Immature natural killer cell (primary cell): ENCODE measurements around the gene CDK5. TPM values are rescaled to one million over a fixed set of nuclear protein-coding genes. Genes with fewer than 3 reads are reported as not detected.
A peak's percentile ranks its signal among the peaks of the same experiment; 100 is the strongest.
"Not testable (repeated sequence)": the region's sequence is repeated elsewhere in the genome, so short reads cannot be mapped to it uniquely, and the experiment has no call there.

Experiments used
- DNase-seq, 3 donors: peaks; one replicate each; pipeline ENCODE4 v3.0.0; 2022; ENCODE audit warnings: mixed read lengths in 1 of 3
- H3K27ac Mint-ChIP-seq, 6 donors: one replicate each; pipeline ENCODE4 v1.8.0; 2020; ENCODE audit warnings: mixed read lengths in 6 of 6, mild to moderate bottlenecking in 5 of 6, inconsistent platforms in 4 of 6, moderate library complexity in 3 of 6
- H3K27me3 Mint-ChIP-seq, 3 donors: one replicate each; pipeline ENCODE4 v1.8.0; 2020 to 2021; ENCODE audit warnings: low read depth in 3 of 3, mild to moderate bottlenecking in 3 of 3, mixed read lengths in 3 of 3, moderate library complexity in 3 of 3, inconsistent platforms in 1 of 3
- H3K36me3 Mint-ChIP-seq, 3 donors: one replicate each; pipeline ENCODE4 v1.8.0; 2020; ENCODE audit warnings: mixed read lengths in 3 of 3, inconsistent platforms in 2 of 3, mild to moderate bottlenecking in 2 of 3
- H3K4me1 Mint-ChIP-seq, 2 donors: one replicate each; pipeline ENCODE4 v1.8.0; 2020; ENCODE audit warnings: inconsistent platforms in 2 of 2, mild to moderate bottlenecking in 2 of 2, mixed read lengths in 2 of 2, moderate library complexity in 1 of 2
- H3K4me3 Mint-ChIP-seq, 5 donors: one replicate each; pipeline ENCODE4 v1.8.0; 2020; ENCODE audit warnings: mild to moderate bottlenecking in 5 of 5, mixed read lengths in 5 of 5, inconsistent platforms in 3 of 5, moderate library complexity in 3 of 5
- H3K9me3 Mint-ChIP-seq, 6 donors: one replicate each; pipeline ENCODE4 v1.8.0; 2020; ENCODE audit warnings: mild to moderate bottlenecking in 6 of 6, mixed read lengths in 6 of 6, inconsistent platforms in 4 of 6, moderate library complexity in 3 of 6
- polyA plus RNA-seq, 3 donors: library from polyadenylated mRNA; unstranded; fragments of 300-500 nt; fragmentation: Illumina TruSeq; gene quantifications; one replicate each; pipeline ENCODE4 v1.2.3, GENCODE V29; 2021

CDK5 gene
- polyA plus RNA-seq, 3 donors from 2014 or later: 15.6 to 18.9 (median 17.9) TPM

DNA sequence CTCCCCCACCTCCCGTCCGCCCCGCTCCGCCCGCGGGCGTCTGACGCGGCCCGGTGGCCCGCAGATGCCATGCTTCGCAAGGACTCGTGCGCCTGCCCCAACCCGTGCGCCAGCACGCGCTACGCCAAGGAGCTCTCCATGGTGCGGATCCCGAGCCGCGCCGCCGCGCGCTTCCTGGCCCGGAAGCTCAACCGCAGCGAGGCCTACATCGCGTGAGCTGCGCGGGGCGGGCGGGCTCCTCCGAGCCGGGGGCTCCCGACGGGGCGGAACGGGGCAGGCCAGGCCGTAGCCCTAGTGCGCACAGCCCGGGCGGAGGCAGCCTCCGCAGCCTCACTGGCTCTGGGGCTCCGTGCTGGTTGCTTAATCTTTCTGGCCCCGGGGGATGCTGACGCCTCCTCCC lies 6.6 kb downstream of the CDK5 start:
- peak; percentile 34 for DNase-seq
- H3K27me3 Mint-ChIP-seq: peaks cover 0 to 1% (median 0%) of the 10 kb centered on the region in 3 donors

DNA sequence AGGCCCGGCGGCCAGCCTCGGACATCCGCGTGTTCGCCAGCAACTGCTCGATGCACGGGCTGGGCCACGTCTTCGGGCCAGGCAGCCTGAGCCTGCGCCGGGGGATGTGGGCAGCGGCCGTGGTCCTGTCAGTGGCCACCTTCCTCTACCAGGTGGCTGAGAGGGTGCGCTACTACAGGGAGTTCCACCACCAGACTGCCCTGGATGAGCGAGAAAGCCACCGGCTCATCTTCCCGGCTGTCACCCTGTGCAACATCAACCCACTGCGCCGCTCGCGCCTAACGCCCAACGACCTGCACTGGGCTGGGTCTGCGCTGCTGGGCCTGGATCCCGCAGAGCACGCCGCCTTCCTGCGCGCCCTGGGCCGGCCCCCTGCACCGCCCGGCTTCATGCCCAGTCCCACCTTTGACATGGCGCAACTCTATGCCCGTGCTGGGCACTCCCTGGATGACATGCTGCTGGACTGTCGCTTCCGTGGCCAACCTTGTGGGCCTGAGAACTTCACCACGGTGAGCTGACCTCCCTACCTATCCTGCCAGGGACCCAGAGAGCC lies 8.7 kb downstream of the CDK5 start:
- Mint-ChIP-seq H3K4me1 (peaks cover 0 to 2% of the 10 kb centered on the region in 2 donors), H3K27ac (no peak overlapping the region)

More for the DNA sequence above, 6.6 kb downstream of the CDK5 start:
- Mint-ChIP-seq H3K4me1 (peaks cover 0 to 2% of the 10 kb centered on the region in 2 donors), H3K9me3 (no peaks in the 10 kb centered on the region), H3K4me3 (no peak overlapping the region), H3K36me3 (peaks cover 4 to 6% (median 5%) of the 10 kb centered on the region in 3 donors), H3K27ac (no peak overlapping the region)

GRCh38 chr7:151047976-151048815 lies 9.5 kb downstream of the CDK5 start, which contains the start of gene ASIC3:
TSS of gene ASIC3 (plus strand) at chr7:151048531. CDS start at chr7:151048886, 355 bp downstream.
- DNase-seq: no peak
- no peak within 1 kb of the TSS for H3K4me3 Mint-ChIP-seq
- peaks cover 0 to 7% (median 6%) of the 10 kb centered on the region in 3 donors for H3K36me3 Mint-ChIP-seq
- H3K9me3 Mint-ChIP-seq: no peaks in the 10 kb centered on the region
- peak within 1 kb of the TSS in 1 of 6 donors; percentile 14 for H3K27ac Mint-ChIP-seq
- H3K27me3 Mint-ChIP-seq: peaks cover 0 to 3% (median 0%) of the 10 kb centered on the region in 3 donors
- H3K4me1 Mint-ChIP-seq: peaks cover 0 to 2% of the 10 kb centered on the region in 2 donors

More for the DNA sequence above, 8.7 kb downstream of the CDK5 start:
- no peak for DNase-seq
- no peaks in the 10 kb centered on the region for H3K9me3 Mint-ChIP-seq
- no peak overlapping the region for H3K4me3 Mint-ChIP-seq
- peaks cover 0 to 3% (median 0%) of the 10 kb centered on the region in 3 donors for H3K27me3 Mint-ChIP-seq
- peaks cover 0 to 7% (median 6%) of the 10 kb centered on the region in 3 donors for H3K36me3 Mint-ChIP-seq

- Mint-ChIP-seq H3K27ac (peak overlapping the region in 2 of 6 donors; percentile 14 to 28), H3K4me1 (no peaks in the 10 kb centered on the region)
These were observed 10.8 kb downstream of the CDK5 start for GRCh38 chr7:151046603-151047573.

DNA sequence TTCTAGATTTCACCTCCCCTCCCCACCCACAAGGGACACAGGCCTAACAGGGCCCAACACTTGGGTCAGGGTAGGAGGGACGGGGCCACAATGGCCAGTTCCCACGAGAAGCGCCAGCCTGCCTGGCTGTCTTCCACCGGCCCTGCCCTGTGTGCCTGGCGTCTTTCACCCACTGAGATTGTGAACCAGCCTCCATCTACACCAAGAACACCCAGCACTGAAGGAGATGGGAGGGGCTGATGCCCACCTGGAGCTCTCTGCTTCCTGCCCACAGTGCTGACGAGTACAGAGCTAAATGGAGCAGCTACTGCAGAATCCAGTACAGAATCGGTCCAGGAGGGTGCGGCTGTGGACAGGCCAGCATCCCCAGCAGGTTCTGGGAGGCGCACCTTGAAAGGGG lies 11.7 kb downstream of the CDK5 start:
- Mint-ChIP-seq H3K4me1 (no peaks in the 10 kb centered on the region), H3K27me3 (peaks cover 0 to 3% (median 2%) of the 10 kb centered on the region in 3 donors), H3K36me3 (peaks cover 0 to 3% (median 0%) of the 10 kb centered on the region in 3 donors), H3K9me3 (no peaks in the 10 kb centered on the region), H3K4me3 (no peak overlapping the region), H3K27ac (no peak overlapping the region)
- no peak for DNase-seq

More at GRCh38 chr7:151046603-151047573, 10.8 kb downstream of the CDK5 start:
- Mint-ChIP-seq H3K4me3 (no peak overlapping the region), H3K27me3 (peaks cover 0 to 3% (median 0%) of the 10 kb centered on the region in 3 donors), H3K9me3 (no peaks in the 10 kb centered on the region), H3K36me3 (peaks cover 0 to 3% (median 0%) of the 10 kb centered on the region in 3 donors)
- no peak for DNase-seq

GRCh38 chr7:151045262-151045661 lies 12.4 kb downstream of the CDK5 start:
- no peaks in the 10 kb centered on the region for H3K9me3 Mint-ChIP-seq

DNA sequence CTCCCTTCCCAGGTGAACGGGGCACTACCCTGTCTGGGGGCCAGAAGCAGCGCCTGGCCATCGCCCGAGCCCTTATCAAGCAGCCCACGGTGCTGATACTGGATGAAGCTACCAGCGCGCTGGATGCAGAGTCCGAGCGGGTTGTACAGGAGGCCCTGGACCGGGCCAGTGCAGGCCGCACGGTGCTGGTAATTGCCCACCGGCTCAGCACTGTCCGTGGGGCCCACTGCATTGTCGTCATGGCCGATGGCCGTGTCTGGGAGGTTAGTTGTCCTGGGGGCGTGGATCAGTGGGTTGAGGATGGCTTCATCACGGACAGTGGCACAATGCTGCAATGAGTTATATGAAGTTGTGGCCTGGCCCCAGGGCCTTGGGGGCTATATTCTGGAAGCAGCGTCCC lies 13.7 kb downstream of the CDK5 start:
- Mint-ChIP-seq H3K9me3 (no peaks in the 10 kb centered on the region), H3K4me1 (peaks cover 0 to 2% of the 10 kb centered on the region in 2 donors), H3K36me3 (peaks cover 0 to 3% (median 0%) of the 10 kb centered on the region in 3 donors), H3K27ac (no peak overlapping the region), H3K27me3 (peaks cover 0 to 3% (median 2%) of the 10 kb centered on the region in 3 donors), H3K4me3 (no peak overlapping the region)
- no peak for DNase-seq

More at GRCh38 chr7:151045262-151045661, 12.4 kb downstream of the CDK5 start:
- Mint-ChIP-seq H3K36me3 (peaks cover 0 to 3% (median 0%) of the 10 kb centered on the region in 3 donors), H3K27ac (no peak overlapping the region), H3K4me3 (no peak overlapping the region), H3K27me3 (peaks cover 0 to 3% (median 2%) of the 10 kb centered on the region in 3 donors), H3K4me1 (no peaks in the 10 kb centered on the region)
- no peak for DNase-seq

DNA sequence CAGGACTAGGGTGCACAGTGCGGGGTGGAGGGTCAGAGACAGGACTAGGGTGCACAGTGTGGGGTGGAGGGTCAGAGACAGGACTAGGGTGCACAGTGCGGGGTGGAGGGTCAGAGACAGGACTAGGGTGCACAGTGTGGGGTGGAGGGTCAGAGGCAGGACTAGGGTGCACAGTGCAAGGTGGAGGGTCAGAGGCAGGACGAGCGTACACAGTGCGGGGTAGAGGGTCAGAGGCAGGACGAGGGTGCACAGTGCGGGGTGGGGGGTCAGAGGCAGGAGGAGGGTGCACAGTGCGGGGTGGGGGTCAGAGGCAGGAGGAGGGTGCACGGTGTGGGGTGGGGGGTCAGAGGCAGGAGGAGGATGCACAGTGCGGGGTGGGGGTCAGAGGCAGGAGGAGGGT lies 14.2 kb downstream of the CDK5 start:
- not testable (repeated sequence) for H3K27me3 Mint-ChIP-seq, H3K36me3 Mint-ChIP-seq, DNase-seq, H3K4me3 Mint-ChIP-seq, H3K27ac Mint-ChIP-seq, H3K9me3 Mint-ChIP-seq, H3K4me1 Mint-ChIP-seq

GRCh38 chr7:151040616-151041375 lies 16.9 kb downstream of the CDK5 start:
- H3K36me3 Mint-ChIP-seq: peaks cover 0 to 3% (median 0%) of the 10 kb centered on the region in 3 donors
- H3K9me3 Mint-ChIP-seq: no peaks in the 10 kb centered on the region
- H3K4me1 Mint-ChIP-seq: peaks cover 0 to 2% of the 10 kb centered on the region in 2 donors
- H3K27ac Mint-ChIP-seq: no peak overlapping the region
- H3K27me3 Mint-ChIP-seq: peaks cover 0 to 2% (median under 1%) of the 10 kb centered on the region in 3 donors
- no peak for DNase-seq
- no peak overlapping the region for H3K4me3 Mint-ChIP-seq

DNA sequence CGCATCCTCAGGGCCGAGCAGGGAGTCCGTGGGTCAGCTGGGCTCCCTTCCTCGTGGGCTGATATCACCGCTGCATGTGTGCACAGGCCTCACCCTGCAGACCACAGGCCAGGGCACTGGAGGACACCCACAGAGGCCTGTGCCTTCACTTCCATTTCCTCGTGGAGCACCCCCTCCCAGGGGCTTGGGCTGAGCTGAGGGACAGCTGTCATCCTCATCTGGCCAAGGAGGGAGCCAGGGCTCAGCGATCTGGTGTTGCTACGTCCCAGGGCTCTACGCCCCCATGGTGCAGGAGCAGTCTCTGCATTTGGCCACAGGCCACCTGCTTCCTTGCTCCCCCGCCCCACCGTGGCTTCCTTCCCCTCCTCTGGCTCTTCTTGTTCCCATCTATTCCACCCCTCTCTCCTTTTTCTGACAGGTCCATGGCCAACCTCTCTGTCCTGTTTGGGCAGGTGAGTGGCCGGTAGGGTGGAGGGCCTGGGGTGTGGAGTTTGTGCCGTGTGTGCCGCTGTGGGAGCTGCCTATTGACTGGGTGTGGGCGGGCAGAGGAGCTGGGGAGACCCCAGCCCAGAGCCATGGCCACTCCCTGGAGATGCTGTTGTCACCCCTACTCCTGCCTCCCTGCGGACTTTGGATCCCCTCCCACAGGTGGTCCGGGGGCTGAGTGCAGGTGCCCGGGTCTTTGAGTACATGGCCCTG lies 17.7 kb downstream of the CDK5 start:
- DNase-seq: no peak
- Mint-ChIP-seq H3K9me3 (no peaks in the 10 kb centered on the region), H3K27me3 (peaks cover 0 to 2% (median 0%) of the 10 kb centered on the region in 3 donors), H3K4me1 (peaks cover 0 to 2% of the 10 kb centered on the region in 2 donors), H3K4me3 (no peak overlapping the region), H3K27ac (peak overlapping the region in 2 of 6 donors; percentile 16 to 17), H3K36me3 (peaks cover 0 to 3% (median 0%) of the 10 kb centered on the region in 3 donors)

DNA sequence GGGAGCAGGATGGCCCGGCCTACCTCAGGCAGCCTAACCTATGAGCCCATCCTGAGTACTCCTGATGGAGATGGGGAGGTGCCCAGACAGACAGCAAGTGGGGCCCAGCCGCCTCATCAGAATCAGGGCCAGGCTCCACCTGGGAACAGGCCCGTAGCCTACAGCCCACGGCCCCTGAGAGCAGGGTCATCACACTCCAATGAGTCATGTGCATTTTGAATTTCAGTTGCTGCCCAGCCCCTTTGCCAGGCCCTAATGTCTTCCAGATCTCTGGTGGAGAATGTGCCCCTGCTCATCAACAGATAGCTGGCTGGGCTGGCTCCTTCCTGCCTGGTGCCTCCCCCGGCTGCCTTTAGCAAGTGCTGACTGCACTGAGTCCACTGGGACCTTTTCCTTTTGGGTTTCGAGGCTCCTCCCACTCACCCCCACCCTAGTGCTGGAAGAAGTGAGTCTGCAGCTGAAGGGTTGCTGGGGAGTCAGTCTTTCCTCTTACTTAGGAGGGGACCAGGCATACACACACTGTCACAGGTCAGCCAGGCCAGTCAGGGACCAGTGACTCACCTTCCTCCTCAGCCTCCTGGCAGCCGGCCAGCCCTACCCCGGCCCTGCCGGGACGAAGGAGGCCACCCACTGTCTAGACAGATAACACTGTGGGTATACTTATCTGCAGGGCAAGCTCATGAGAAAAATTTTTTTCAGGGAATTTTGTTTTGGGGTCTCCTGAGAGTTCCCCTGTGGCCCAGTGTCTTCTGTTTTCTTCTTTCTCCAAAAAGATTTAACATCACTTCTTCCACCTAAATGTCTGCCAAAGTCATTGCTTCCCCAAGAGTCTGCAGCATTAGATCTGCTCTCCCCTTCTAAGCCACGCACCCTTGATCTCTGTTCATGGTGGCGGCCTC lies 18.5 kb downstream of the CDK5 start:
- H3K36me3 Mint-ChIP-seq: no peaks in the 10 kb centered on the region
- peaks cover 0 to 2% of the 10 kb centered on the region in 2 donors for H3K4me1 Mint-ChIP-seq
- H3K27me3 Mint-ChIP-seq: peaks cover 0 to 2% (median 0%) of the 10 kb centered on the region in 3 donors
- H3K9me3 Mint-ChIP-seq: no peaks in the 10 kb centered on the region
- H3K4me3 Mint-ChIP-seq: no peak overlapping the region
- no peak for DNase-seq
- peak overlapping the region in 3 of 6 donors; percentile 17 to 62 (median 45) for H3K27ac Mint-ChIP-seq
